Middle frontal gyrus (tissue), 1 donor: ENCODE data around the gene FAM168A.
"Not testable (repeated sequence)": the region's sequence is repeated elsewhere in the genome, so short reads cannot be mapped to it uniquely, and the experiment has no call there.

Source experiments
- DNase-seq: peaks from one replicate; pipeline ENCODE4 v3.0.0-alpha.2; 2015; ENCODE audit warnings: low spot score; ENCODE audit errors: extremely low spot score

The FAM168A gene

GRCh38 chr11:73596547-73596946, 1.4 kb downstream of the FAM168A start:
- DNase-seq, result no peak

GRCh38 chr11:73592640-73593039, 5.3 kb downstream of the FAM168A start:
- no peak for DNase-seq

DNA sequence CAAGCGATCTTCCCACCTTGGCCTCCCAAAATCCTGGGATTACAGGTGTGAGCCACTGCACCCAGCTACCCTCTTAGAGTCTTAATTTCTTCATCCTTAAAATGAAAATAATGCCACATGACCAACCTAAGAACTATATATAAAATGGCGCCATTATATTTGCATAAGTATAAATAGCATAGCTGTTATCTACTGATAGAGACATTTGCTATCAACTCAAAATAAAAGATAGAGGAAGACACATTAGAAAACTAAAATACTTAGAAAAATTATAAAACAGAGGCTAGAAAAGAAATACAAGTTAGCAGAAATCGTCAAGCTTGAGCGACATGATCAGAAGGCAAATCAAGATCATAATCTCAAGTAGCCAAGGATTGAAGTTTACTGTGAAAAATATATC, 6.2 kb downstream of the FAM168A start:
- no peak for DNase-seq

DNA sequence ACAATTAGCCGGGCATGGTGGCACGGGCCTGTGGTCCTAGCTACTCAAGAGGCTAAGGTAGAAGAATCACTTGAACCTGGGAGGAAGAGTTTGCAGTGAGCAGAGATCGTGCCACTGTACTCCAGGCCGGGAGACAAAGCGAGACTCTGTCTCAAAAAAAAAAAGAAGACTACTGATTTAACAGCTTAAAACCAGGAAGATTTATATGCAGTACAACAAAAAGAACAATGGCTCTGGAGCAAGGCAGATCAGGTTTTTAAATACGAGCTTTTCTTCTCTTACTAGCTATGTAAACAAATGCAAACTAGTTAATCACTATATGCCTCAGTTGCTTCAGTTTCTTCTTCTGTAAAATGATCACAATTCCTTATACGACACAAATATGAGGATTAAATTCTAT, 6.9 kb downstream of the FAM168A start:
- DNase-seq, result no peak

DNA sequence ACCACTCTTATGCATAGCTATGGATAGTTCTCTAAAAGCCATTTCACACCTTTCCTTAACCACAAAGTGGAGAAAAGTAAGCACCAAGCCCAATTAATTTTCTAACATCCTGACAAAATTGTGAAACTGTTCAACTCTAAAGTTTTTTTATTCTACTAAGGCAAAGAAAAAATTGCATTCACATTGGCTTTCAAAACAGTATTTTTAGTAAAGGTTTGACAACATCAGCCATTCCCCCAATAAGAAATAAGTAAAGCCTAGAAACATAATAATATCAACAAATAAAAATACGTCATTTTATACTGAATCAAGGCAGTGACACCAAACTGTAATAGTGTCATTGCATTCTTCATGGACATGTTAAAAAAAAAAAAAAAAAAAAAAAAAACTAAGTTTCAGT, 11.1 kb downstream of the FAM168A start:
- no peak for DNase-seq

- DNase-seq, result no peak
Measured at GRCh38 chr11:73585834-73586575, 11.9 kb downstream of the FAM168A start.

GRCh38 chr11:73584831-73585230, 13.1 kb downstream of the FAM168A start:
- DNase-seq, result no peak

GRCh38 chr11:73582653-73583052, 15.3 kb downstream of the FAM168A start:
- no peak for DNase-seq

GRCh38 chr11:73580749-73581148, 17.2 kb downstream of the FAM168A start:
- not testable (repeated sequence) for DNase-seq

- DNase-seq, result no peak
Measured at GRCh38 chr11:73579641-73580434, 18.1 kb downstream of the FAM168A start.

GRCh38 chr11:73578592-73579185, 19.2 kb downstream of the FAM168A start:
- DNase-seq, result no peak

DNA sequence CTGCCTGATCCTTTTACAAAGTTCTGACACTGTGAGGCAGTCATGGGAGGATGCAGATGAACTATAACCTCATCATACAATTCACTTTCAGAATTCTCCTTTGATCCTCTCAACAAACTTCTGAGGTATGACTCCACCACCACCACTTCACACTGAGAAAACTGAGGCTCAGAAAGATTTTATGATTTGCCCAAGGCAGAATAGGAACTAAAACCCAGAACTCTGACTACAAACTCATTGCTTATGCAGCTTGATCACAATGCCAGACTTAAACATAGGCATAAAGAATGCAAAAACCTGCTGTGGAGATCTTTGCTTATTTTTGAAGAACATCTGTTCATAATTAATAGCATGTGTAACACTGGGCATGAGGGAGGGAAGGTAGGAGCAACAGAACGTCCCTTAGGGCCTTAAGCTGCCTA, 20.4 kb downstream of the FAM168A start:
- no peak for DNase-seq

- DNase-seq, result no peak
Measured at GRCh38 chr11:73576185-73576614, 21.7 kb downstream of the FAM168A start.

DNA sequence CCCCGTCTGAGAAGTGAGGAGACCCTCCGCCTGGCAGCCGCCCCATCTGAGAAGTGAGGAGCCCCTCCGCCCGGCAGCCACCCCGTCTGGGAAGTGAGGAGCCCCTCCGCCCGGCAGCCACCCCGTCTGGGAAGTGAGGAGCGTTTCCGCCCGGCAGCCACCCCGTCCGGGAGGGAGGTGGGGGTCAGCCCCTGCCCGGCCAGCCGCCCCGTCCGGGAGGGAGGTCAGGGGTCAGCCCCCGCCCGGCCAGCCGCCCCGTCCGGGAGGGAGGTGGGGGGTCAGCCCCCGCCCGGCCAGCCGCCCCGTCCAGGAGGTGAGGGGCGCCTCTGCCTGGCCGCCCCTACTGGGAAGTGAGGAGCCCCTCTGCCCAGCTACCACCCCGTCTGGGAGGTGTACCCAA, 25.9 kb downstream of the FAM168A start:
- DNase-seq, result not testable (repeated sequence)

GRCh38 chr11:73570415-73571114, 27.3 kb downstream of the FAM168A start:
- DNase-seq, result no peak

- DNase-seq, result no peak
Measured at GRCh38 chr11:73566977-73567755, 30.7 kb downstream of the FAM168A start.

GRCh38 chr11:73566422-73566821, 31.5 kb downstream of the FAM168A start:
- no peak for DNase-seq

DNA sequence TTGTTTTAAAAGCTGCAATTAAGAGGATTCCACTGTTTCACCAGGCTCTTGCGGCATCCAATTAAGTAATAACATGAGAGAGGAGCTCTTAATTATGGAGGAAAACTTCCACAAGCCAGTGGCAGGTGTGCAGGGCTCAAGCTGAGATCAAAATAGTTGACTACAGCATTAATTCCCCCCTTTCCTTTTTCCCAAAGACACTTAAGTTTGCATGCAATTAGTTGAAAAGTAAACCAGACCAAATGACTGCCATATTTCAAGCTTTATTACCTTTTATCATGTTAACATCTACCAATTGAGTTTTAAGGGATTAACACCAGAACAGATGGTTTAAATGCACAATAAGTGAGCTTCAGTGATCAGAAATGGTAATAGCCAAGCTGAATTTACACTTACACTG, 32.1 kb downstream of the FAM168A start:
- DNase-seq, result no peak

GRCh38 chr11:73564903-73565302, 33.0 kb downstream of the FAM168A start:
- no peak for DNase-seq

GRCh38 chr11:73563539-73564200, 34.2 kb downstream of the FAM168A start:
- DNase-seq, result no peak
